ENCODE results near the gene OR52E5.

Gene OR52E5

DNA sequence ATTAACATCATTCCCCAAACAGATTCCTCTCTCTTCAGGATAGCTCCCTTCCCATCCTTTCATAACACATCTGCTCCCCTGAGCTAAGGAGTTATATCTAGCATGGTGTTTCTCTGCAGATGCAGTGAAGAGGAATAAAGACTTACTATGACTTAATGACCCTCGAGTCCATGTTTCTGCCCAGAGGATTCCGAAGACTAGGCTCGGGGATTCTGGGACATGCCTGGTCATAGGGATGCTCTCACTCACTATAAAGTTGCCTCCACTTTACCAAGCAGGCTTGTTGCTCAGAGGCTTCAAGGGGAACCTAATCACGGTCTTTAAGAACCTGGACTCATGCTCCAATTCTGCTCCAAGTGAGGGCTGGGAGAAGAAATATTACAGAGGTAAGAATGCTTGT lies 12.7 kb upstream of the OR52E5 start, which contains the start of gene OR52E4:
Gene OR52E4, plus strand, starts transcription at position 301 of the 400 bp plus-strand sequence. CDS start 3,664 bp downstream, outside the sequence.
- POLR2A ChIA-PET = no interaction called here
- Histone ChIP-seq H3K27ac (ENCODE audit: insufficient read depth in 1 of 2, low read depth in 1 of 2, low read length in 2 of 2, poor library complexity in 1 of 2, severe bottlenecking in 2 of 2) (no peak within 1 kb of the TSS), H3K4me1 (ENCODE audit: control extremely low read depth in 1 of 4, control insufficient read depth in 4 of 4, insufficient read depth in 4 of 4, low read length in 3 of 4) (no peaks in the 10 kb centered on the region), H3K9me3 (ENCODE audit: control extremely low read depth in 1 of 5, control insufficient read depth in 4 of 5, insufficient read depth in 2 of 5, low read depth in 1 of 5, low read length in 4 of 5) (no peaks in the 10 kb centered on the region), H3K36me3 (ENCODE audit: control insufficient read depth in 4 of 4, insufficient read depth in 4 of 4, low read length in 3 of 4) (no peaks in the 10 kb centered on the region), H3K27me3 (replicated peaks in 2 of 5; ENCODE audit: control insufficient read depth in 4 of 5, insufficient read depth in 5 of 5, low read length in 4 of 5) (no peaks in the 10 kb centered on the region), H3K4me3 (ENCODE audit: control insufficient read depth in 1 of 7, extremely low read depth in 1 of 7, insufficient read depth in 4 of 7, low read depth in 2 of 7, low read length in 6 of 7) (no peak within 1 kb of the TSS)
- CTCF ChIA-PET = no interaction called here
- no peak for DNase-seq
- 98% methylated on average over 4 of the region's 4 CpGs for WGBS (ENCODE audit: insufficient coverage)

DNA sequence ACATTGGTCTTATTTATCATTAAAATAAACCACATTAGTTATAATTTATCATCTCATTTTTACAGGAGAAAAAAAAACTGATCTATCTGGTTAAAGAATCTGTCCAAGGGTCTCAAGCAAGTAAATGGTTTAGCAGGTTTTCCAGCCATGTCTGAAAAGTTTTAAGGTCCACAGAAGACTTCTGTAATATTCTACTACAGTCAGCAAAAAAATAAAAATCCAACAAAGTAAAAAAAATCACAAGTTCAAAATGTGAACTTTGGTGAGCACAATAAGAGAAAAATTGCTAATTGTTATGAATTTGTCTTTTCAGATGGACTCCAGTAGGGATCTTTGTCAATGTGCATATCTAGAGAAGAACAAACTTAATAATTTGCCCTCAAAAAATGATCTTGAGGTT lies 11.3 kb upstream of the OR52E5 start:
- DNase-seq = no peak
- no peaks in the 10 kb centered on the region for H3K4me1 ChIP-seq (ENCODE audit: control extremely low read depth in 1 of 4, control insufficient read depth in 4 of 4, insufficient read depth in 4 of 4, low read length in 3 of 4)
- POLR2A ChIA-PET = no interaction called here
- H3K4me3 ChIP-seq (ENCODE audit: control insufficient read depth in 1 of 7, extremely low read depth in 1 of 7, insufficient read depth in 4 of 7, low read depth in 2 of 7, low read length in 6 of 7) = no peak overlapping the region
- no peaks in the 10 kb centered on the region for H3K9me3 ChIP-seq (ENCODE audit: control extremely low read depth in 1 of 5, control insufficient read depth in 4 of 5, insufficient read depth in 2 of 5, low read depth in 1 of 5, low read length in 4 of 5)
- CTCF ChIA-PET = interaction anchor here (1.1 to 2.1 kb wide), 2 partner anchors 9 to 361 kb away, joined by 3 to 6 read pairs; no protein-coding TSS in a partner anchor
- no peaks in the 10 kb centered on the region for H3K36me3 ChIP-seq (ENCODE audit: control insufficient read depth in 4 of 4, insufficient read depth in 4 of 4, low read length in 3 of 4)
- H3K27me3 ChIP-seq (replicated peaks in 2 of 5; ENCODE audit: control insufficient read depth in 4 of 5, insufficient read depth in 5 of 5, low read length in 4 of 5) = no peaks in the 10 kb centered on the region
- no peak overlapping the region for H3K27ac ChIP-seq (ENCODE audit: insufficient read depth in 1 of 2, low read depth in 1 of 2, low read length in 2 of 2, poor library complexity in 1 of 2, severe bottlenecking in 2 of 2)

DNA sequence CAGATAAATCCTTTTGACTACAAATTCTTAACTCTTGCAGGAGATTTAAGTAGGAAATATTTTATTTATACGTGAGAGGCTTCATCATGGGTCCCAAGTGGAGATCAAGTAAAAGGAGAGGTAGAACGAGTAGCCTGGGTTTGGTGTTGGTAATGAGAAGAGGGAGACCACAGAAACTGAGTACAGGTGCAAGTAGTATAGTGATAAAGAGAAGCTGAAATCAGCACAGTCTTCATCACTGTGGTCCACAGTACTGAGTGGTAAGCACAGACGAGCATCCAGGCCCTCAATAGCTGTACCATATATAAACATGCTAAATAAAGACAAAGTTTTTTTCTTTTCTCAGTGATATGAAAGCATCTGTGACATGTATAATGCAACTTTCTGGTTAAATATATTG lies 5.8 kb upstream of the OR52E5 start:
- H3K27ac ChIP-seq (ENCODE audit: insufficient read depth in 1 of 2, low read depth in 1 of 2, low read length in 2 of 2, poor library complexity in 1 of 2, severe bottlenecking in 2 of 2) = no peak overlapping the region
- no peak for DNase-seq
- no peaks in the 10 kb centered on the region for H3K36me3 ChIP-seq (ENCODE audit: control insufficient read depth in 4 of 4, insufficient read depth in 4 of 4, low read length in 3 of 4)
- no peaks in the 10 kb centered on the region for H3K27me3 ChIP-seq (replicated peaks in 2 of 5; ENCODE audit: control insufficient read depth in 4 of 5, insufficient read depth in 5 of 5, low read length in 4 of 5)
- ChIA-PET CTCF (interaction anchor here (1.3 to 1.5 kb wide), 2 partner anchors 203 to 410 kb away, joined by 3 to 4 read pairs; partner anchors contain the start of gene TRIM5), POLR2A (no interaction called here)
- no peak overlapping the region for H3K4me3 ChIP-seq (ENCODE audit: control insufficient read depth in 1 of 7, extremely low read depth in 1 of 7, insufficient read depth in 4 of 7, low read depth in 2 of 7, low read length in 6 of 7)
- no peaks in the 10 kb centered on the region for H3K9me3 ChIP-seq (ENCODE audit: control extremely low read depth in 1 of 5, control insufficient read depth in 4 of 5, insufficient read depth in 2 of 5, low read depth in 1 of 5, low read length in 4 of 5)
- H3K4me1 ChIP-seq (ENCODE audit: control extremely low read depth in 1 of 4, control insufficient read depth in 4 of 4, insufficient read depth in 4 of 4, low read length in 3 of 4) = no peaks in the 10 kb centered on the region
- 94% methylated on average over 2 of the region's 3 CpGs for WGBS (ENCODE audit: insufficient coverage)

GRCh38 chr11:5887661-5888060 lies 5.3 kb upstream of the OR52E5 start:
- Histone ChIP-seq H3K36me3 (ENCODE audit: control insufficient read depth in 4 of 4, insufficient read depth in 4 of 4, low read length in 3 of 4) (no peaks in the 10 kb centered on the region), H3K4me1 (ENCODE audit: control extremely low read depth in 1 of 4, control insufficient read depth in 4 of 4, insufficient read depth in 4 of 4, low read length in 3 of 4) (no peaks in the 10 kb centered on the region), H3K27me3 (replicated peaks in 2 of 5; ENCODE audit: control insufficient read depth in 4 of 5, insufficient read depth in 5 of 5, low read length in 4 of 5) (no peaks in the 10 kb centered on the region), H3K27ac (ENCODE audit: insufficient read depth in 1 of 2, low read depth in 1 of 2, low read length in 2 of 2, poor library complexity in 1 of 2, severe bottlenecking in 2 of 2) (no peak overlapping the region), H3K9me3 (ENCODE audit: control extremely low read depth in 1 of 5, control insufficient read depth in 4 of 5, insufficient read depth in 2 of 5, low read depth in 1 of 5, low read length in 4 of 5) (no peaks in the 10 kb centered on the region), H3K4me3 (ENCODE audit: control insufficient read depth in 1 of 7, extremely low read depth in 1 of 7, insufficient read depth in 4 of 7, low read depth in 2 of 7, low read length in 6 of 7) (no peak overlapping the region)
- ChIA-PET POLR2A (no interaction called here), CTCF (interaction anchor here (1.3 to 1.6 kb wide), 3 partner anchors 9 to 411 kb away, joined by 3 to 4 read pairs (median 3); partner anchors contain the start of gene TRIM5)
- WGBS (ENCODE audit: insufficient coverage) = no CpG with 5 or more reads among the region's 1 CpG
- DNase-seq = no peak

- POLR2A ChIA-PET = no interaction called here
- no peaks in the 10 kb centered on the region for H3K36me3 ChIP-seq (ENCODE audit: control insufficient read depth in 4 of 4, insufficient read depth in 4 of 4, low read length in 3 of 4)
- no peak overlapping the region for H3K27ac ChIP-seq (ENCODE audit: insufficient read depth in 1 of 2, low read depth in 1 of 2, low read length in 2 of 2, poor library complexity in 1 of 2, severe bottlenecking in 2 of 2)
- H3K9me3 ChIP-seq (ENCODE audit: control extremely low read depth in 1 of 5, control insufficient read depth in 4 of 5, insufficient read depth in 2 of 5, low read depth in 1 of 5, low read length in 4 of 5) = no peaks in the 10 kb centered on the region
- 86% methylated on average over 1 of the region's 4 CpGs for WGBS (ENCODE audit: insufficient coverage)
- CTCF ChIA-PET = interaction anchor here (0.8 to 1.4 kb wide), 14 partner anchors 9 to 424 kb away, joined by 3 to 12 read pairs (median 4); partner anchors contain the start of genes OR52N2 and TRIM5
- peak; percentile 48 to 66 (median 61) for DNase-seq
- H3K4me3 ChIP-seq (ENCODE audit: control insufficient read depth in 1 of 7, extremely low read depth in 1 of 7, insufficient read depth in 4 of 7, low read depth in 2 of 7, low read length in 6 of 7) = no peak overlapping the region
- no peaks in the 10 kb centered on the region for H3K27me3 ChIP-seq (replicated peaks in 2 of 5; ENCODE audit: control insufficient read depth in 4 of 5, insufficient read depth in 5 of 5, low read length in 4 of 5)
- H3K4me1 ChIP-seq (ENCODE audit: control extremely low read depth in 1 of 4, control insufficient read depth in 4 of 4, insufficient read depth in 4 of 4, low read length in 3 of 4) = no peaks in the 10 kb centered on the region
Measured at GRCh38 chr11:5891216-5891800, 1.7 kb upstream of the OR52E5 start.

DNA sequence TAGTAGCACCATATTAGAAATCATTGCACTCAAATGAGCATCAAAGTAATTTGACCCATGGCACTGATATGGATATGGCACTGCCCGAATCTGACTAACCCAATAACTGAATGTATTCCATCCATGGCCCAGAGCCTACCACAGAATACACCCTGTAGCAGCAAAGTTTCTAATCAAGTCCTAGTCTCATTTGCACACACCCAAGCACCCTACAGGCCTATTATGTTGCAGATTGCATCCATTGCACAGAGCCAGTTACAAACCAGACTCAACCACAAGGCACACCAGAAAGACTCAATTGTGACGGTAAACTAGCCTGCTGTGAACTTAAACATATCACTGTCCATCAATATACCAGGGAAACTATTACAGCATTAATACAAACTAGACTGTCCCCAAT lies 6.5 kb downstream of the OR52E5 start:
- no peaks in the 10 kb centered on the region for H3K4me1 ChIP-seq (ENCODE audit: control extremely low read depth in 1 of 4, control insufficient read depth in 4 of 4, insufficient read depth in 4 of 4, low read length in 3 of 4)
- no peaks in the 10 kb centered on the region for H3K36me3 ChIP-seq (ENCODE audit: control insufficient read depth in 4 of 4, insufficient read depth in 4 of 4, low read length in 3 of 4)
- no peak overlapping the region for H3K4me3 ChIP-seq (ENCODE audit: control insufficient read depth in 1 of 7, extremely low read depth in 1 of 7, insufficient read depth in 4 of 7, low read depth in 2 of 7, low read length in 6 of 7)
- ChIA-PET POLR2A (no interaction called here), CTCF (no interaction called here)
- no peak overlapping the region for H3K27ac ChIP-seq (ENCODE audit: insufficient read depth in 1 of 2, low read depth in 1 of 2, low read length in 2 of 2, poor library complexity in 1 of 2, severe bottlenecking in 2 of 2)
- DNase-seq = no peak
- WGBS (ENCODE audit: insufficient coverage) = no CpG with 5 or more reads among the region's 2 CpGs
- H3K9me3 ChIP-seq (ENCODE audit: control extremely low read depth in 1 of 5, control insufficient read depth in 4 of 5, insufficient read depth in 2 of 5, low read depth in 1 of 5, low read length in 4 of 5) = no peaks in the 10 kb centered on the region
- H3K27me3 ChIP-seq (replicated peaks in 2 of 5; ENCODE audit: control insufficient read depth in 4 of 5, insufficient read depth in 5 of 5, low read length in 4 of 5) = no peaks in the 10 kb centered on the region

GRCh38 chr11:5910540-5910939 lies 17.5 kb downstream of the OR52E5 start:
- CTCF ChIA-PET = no interaction called here
- Histone ChIP-seq H3K36me3 (ENCODE audit: control insufficient read depth in 4 of 4, insufficient read depth in 4 of 4, low read length in 3 of 4) (no peaks in the 10 kb centered on the region), H3K4me1 (ENCODE audit: control extremely low read depth in 1 of 4, control insufficient read depth in 4 of 4, insufficient read depth in 4 of 4, low read length in 3 of 4) (no peaks in the 10 kb centered on the region), H3K9me3 (ENCODE audit: control extremely low read depth in 1 of 5, control insufficient read depth in 4 of 5, insufficient read depth in 2 of 5, low read depth in 1 of 5, low read length in 4 of 5) (peaks cover 0 to 3% (median 0%) of the 10 kb centered on the region in 5 experiments), H3K4me3 (ENCODE audit: control insufficient read depth in 1 of 7, extremely low read depth in 1 of 7, insufficient read depth in 4 of 7, low read depth in 2 of 7, low read length in 6 of 7) (no peak overlapping the region), H3K27me3 (replicated peaks in 2 of 5; ENCODE audit: control insufficient read depth in 4 of 5, insufficient read depth in 5 of 5, low read length in 4 of 5) (peaks cover 0 to 2% (median 0%) of the 10 kb centered on the region in 5 experiments), H3K27ac (ENCODE audit: insufficient read depth in 1 of 2, low read depth in 1 of 2, low read length in 2 of 2, poor library complexity in 1 of 2, severe bottlenecking in 2 of 2) (no peak overlapping the region)
- WGBS (ENCODE audit: insufficient coverage) = 50% methylated on average over 1 of the region's 2 CpGs
- no peak for DNase-seq
- POLR2A ChIA-PET = no interaction called here
